GM18511 (cell line): ENCODE measurements around the gene SND1.

ENCODE experiments used
- ATAC-seq: cut with Tn5 transposase; IDR thresholded peaks from one replicate; pipeline ENCODE4 v1.9.1; 2021; ENCODE audit warnings: mild to moderate bottlenecking, moderate library complexity; ENCODE audit not compliant: unreplicated experiment

The SND1 gene

DNA sequence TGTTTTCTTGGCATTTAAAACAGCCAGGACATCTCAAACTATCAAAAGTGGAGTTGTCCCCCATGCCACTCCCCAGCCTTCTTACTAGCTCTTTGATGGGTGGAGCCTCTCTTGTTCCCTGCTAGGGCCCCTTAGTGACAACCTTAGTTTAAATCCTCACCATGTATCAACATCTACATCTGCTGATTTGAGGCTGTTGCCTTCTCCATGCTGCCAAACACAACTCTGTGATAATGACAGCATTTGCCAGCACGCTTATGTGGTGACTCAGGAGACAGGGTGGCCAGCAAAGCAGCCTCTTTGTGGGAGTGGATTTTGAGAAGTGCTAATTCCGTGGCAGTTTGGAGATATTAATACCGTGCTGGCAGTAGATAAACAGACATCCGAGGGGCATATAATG, 233.8 kb downstream of the SND1 start:
- no peak for ATAC-seq

DNA sequence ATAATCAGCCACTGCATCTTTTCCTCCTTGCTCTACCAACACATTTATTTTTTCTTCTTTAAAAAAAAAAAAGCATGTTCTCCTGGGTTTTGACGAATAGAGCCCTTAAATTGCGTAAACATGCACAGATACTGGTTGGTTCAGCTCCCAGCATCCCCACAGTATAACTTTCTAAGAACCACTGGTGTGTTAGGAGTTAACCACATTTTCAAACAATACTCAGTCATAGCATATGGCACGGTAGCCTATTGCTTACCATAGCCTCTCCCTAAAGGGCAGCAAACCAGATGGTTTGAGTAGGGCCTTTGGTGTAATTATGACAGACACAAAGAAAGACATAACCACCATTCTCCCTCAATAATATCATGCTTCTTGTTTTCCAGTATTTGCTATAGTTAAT, 234.3 kb downstream of the SND1 start:
- no peak for ATAC-seq

DNA sequence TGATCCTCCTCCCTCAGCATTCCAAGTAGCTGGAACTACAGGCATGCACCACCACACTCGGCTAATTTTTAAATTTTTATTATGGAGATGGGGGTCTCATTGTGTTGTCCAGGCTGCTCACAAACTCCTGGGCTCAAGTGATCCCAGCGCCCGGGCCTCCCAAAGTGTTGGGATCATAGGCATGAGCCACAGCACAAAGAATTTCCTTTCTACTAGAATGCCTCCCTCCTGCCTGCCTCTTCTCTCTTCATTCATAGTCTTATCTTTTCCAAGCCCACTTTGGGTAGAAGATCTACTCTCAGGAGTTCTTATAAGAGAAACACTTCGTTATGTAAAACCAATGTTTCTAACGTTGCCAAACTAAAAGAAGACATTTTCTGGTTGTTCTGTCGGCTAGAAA, 235.1 kb downstream of the SND1 start:
- ATAC-seq = no peak

DNA sequence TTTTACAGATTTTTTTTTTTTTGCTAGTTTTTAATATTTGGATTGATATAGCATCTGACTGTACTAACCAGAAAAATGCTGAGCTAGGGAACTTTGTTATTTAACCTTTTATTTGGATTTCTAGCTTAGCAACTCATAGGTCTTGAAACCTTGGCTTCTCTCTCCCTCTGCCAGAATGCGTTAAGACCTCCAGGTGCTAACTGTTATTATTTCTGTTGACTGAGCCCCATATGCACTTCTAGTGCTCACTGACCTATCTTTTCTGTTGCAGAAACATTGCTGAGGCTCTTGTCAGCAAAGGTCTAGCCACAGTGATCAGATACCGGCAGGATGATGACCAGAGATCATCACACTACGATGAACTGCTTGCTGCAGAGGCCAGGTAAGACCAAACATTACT, 235.6 kb downstream of the SND1 start:
- no peak for ATAC-seq

DNA sequence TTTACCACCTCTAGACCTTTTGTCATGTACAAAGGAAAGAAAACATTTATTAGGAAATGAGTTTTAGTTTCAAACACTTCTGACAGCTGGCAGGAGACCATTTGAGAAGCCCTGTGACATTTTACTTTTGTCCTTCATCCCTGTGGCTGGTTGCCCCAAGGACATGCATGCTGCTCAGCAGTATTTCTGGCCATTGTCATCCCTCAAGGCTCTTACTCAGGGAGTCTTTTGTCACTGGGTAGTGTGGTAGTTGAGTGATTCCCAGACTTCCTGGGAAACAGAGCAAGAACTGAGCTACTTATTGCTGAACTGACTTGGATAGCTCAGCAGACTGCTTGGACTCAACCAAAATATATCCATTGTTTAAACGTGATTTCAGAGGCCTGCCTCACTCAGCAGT, 236.4 kb downstream of the SND1 start:
- no peak for ATAC-seq

DNA sequence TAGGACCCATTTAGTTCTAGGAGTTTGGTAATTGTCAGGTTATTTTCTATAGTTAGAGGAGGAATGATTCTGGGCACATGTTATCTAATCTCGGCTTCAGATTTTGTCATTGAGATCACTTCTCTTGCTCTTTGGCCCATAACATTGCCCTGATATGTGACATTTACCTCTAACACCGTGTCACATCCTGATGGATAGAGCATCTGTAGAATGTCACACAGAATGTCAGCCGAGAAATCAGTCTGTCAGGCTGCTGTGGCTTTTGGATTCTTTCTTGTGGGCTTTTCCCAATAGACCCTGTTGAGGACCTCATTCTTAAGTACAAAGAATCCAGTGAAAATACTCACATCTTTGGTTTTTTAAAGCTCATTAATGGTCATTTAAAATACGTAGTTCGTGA, 236.8 kb downstream of the SND1 start:
- no peak for ATAC-seq

DNA sequence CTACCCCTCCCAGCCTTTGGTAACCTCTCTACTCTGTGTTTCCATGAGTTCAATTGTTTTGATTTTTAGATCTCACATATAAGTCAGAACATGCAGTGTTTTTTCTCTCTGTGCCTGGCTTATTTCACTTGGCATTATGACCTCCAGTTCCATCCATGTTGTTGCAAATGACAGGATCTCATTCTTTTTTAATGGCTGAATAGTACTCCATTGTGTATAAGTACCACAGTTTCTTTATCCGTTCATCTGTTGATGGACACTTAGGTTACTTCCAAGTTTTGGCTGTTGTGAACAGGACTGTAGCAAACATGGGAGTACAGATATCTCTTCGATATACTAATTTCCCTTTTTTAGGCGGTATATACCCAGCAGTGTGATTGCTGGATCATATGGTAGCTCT, 237.7 kb downstream of the SND1 start:
- ATAC-seq = no peak

DNA sequence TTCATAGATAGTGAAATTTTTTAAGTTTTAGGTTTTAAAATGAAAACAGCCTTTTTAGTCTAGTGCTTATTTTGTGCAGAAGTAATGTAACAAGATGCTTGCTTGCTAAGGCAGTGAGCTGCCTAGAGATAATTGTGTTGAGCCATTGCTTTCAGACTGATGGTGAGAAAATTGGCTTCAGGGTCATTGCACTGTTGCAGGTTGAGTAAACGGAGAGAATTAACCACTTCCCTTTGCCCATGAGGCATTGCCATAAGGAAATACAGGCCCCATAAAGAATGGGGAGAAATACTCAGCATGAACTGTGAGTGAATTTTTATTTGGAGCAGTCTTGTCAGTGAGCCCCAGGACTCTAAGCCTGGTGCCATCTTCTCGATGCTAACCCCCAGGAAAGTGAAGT, 238.7 kb downstream of the SND1 start:
- no peak for ATAC-seq

DNA sequence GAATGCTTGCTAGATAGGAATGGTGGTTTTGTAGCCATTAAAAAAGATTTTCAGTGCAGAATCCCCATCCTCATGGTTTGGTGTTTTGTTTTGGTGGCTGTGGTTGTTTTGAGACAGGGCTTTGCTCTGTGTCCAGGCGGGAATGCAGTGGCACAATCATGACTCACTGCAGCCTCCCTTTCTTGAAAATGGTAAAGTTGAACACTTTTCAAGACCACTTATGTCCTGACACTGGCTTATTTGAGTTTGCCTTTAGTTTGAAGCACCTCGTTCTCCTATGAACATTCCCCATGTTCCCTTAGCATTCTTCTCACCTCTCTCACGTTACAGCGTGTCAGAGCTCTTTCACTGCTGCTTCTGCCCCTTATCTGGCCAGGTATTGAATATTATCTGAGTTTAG, 239.2 kb downstream of the SND1 start:
- no peak for ATAC-seq

DNA sequence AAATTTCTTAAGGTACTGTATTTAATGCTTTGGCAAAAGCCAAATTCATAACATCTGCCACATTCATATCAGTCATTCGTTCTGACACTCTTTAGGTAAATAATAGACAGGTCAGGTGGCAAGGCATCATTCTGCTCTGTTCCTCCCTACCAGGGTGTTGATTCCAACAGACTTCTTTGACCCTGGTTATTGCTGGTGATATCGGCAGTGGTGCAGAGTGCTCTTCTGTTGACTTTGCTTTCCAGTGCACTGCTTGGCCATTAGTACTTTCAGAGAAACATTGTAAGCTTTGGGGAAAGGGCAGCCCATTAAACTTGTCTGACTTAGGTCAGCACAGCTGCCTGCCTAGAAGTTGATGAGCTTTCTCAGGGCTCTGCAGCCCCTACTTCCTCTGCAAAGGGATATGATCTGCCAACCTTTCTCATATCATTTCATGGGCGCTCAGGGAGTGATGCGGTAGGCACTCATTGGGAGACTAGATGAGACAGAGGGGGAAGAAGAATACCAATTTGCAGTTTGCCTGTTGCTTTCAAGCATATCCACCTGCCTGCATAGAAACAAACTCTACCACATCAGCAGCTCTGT, 240.0 kb downstream of the SND1 start:
- no peak for ATAC-seq

DNA sequence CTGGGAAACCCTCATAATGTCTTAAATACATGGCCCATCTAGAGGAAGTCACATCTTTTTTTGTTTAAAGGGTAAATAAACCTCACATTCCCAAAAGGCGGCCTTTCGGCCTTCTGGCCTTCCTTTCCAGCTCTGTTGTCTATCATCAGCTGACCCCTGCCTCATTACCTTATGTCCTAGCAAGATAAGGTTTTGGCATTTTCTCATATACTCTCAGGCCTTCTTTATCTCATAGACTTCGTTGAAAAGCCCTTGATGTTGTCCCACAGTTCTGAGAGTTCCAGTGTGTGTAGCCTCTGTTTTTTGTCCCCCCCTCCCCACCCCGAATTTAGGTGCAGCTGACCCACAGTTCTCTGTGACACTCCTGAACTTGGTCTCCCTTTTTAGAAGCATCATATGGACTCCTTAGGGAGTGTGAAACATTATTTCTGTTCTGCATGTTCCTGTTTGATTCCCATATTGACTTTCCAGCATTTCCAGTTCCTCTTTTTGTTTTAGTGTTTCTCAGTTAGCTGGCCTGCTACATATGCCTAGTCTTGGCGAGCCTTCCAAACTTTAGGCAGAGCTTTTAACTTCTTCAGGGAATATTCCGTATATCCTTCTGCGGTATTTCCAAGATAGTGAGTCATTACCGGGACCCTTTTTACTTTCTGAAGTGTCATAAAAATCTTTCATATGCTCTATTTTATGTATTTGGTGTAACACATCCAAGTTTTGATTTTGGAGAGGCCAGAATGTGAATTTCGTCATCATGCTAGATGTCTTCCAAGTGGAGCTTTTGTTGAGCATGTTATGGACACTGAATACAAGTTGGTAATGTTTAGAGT, 240.7 kb downstream of the SND1 start:
- ATAC-seq = no peak

DNA sequence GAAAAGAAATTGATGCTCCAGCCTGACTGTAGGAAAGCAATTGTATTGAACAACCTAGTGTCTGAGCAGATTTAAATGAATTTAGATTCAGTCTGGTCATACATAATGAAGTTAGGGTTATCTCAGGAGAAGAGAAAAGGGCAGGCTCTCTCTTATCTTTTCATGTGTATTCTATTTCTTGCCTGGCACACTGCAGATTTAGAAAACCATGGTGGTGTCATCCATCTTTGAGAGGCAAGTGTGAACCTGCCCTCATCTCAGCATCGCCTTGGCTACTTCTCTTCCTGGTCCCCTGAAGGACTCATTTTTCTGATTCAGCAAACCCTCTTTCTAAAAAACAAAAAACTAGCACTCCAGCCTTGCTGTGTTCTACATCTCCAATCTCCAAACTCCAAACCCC, 241.6 kb downstream of the SND1 start:
- no peak for ATAC-seq

DNA sequence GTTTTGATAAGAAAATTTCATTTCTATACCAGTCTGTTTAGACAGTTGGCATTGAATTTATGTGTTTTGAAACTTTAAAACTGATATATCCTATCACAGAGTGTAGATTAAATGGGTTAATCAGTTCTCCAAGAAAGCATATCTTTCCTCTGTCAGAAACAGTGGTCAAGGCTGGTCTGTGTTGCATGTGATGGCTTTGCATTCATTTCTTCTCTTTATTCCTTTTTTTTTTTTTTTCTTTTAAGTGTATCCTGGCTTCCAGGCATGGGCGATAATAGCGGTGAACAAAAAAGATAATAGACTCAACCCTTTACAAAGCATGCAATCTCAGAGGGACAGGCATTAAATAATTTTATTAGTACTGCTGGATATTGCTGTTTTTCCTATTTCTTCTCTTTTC, 242.6 kb downstream of the SND1 start:
- ATAC-seq = no peak

DNA sequence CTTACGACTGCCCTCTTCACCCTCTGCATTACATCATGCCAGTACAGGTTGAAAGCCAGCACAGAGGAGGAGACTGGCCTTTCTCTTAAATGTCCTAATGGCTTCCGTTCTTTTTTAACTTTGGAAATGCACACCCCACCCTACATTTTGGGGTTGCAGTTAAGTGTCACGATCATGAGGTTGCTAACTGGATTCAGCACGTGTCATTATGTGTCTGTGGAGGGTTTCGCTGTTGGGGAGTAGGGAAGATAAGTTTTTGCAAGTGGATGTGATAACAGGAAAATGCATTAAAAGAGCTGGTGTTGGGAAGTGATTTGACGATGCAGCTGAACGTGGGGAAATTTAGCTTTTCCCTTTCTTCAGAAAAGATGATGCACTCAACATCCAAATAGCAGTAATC, 243.4 kb downstream of the SND1 start:
- no peak for ATAC-seq

DNA sequence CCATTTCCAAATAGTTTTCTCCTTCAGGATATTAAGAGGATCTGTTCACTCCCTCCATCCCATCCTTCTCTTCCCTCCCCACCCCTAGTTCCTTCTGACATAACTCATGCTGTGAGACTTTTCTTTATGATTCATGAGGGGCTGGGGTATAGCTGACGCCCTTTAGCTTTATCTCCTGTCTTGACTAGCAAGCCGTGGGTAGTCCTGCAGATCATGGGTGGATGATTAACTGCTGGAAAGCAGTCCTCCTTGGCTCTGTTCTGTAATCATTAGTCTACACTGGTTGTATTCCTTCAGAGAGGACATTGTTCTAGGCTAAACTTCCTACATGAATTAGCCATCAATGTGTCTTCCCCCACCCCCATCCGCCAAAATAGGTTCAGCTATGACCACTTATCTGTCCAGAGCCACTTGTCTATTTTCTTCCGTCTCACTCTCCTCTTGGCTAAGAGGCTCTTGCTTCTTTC, 243.9 kb downstream of the SND1 start:
- no peak for ATAC-seq

DNA sequence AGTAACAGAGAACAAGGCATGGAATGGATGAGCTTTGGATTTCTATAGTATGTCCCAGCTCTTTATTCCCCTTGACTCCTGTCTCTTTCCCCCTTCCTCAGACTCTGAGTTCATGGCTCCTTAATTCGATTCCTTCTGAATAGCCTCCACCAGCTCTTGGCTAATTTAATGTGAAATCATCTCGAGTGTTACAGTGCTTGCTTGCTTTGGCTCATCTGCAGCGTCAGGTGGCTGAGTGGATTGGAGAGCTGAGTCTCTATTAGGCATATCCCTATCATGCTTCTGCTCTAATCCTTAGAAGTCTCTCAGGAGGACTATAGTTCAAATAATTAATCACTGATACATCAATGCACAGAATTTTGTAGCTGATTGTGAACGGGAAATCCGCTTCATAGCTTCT, 244.7 kb downstream of the SND1 start:
- no peak for ATAC-seq

DNA sequence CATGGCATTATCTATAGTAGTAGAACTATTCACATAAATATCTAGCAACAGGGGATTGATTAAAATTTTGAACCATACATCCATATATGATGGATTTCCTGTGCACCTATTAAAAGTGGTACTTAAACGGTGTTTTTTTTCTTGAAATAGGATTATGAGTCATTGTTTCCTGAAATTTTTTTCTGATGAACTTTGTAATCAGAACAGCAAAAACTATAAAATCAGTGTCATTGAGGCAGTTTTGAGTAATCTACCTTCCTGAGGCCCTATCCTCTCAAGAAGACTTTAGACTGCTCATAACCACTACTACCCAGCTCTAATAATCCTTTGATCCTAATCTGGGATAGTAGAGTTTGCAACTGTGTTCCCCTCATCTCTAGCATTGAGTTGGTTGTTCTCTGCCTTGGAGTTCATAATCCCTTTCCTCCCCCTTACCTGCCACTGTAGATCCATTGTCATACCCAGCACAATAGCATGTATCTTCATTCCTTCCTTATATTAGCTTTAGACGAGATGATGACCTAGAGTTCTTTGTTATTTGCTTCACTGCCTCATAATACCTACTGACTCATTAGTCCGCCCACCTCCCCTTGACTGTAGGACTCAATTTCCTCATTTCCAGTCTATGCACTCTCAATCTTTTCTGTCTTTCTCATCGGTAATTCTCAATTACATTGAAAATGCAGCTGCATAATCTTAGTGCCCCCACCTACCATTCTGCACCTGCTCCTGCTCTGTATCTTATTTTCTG, 245.9 kb downstream of the SND1 start:
- no peak for ATAC-seq

DNA sequence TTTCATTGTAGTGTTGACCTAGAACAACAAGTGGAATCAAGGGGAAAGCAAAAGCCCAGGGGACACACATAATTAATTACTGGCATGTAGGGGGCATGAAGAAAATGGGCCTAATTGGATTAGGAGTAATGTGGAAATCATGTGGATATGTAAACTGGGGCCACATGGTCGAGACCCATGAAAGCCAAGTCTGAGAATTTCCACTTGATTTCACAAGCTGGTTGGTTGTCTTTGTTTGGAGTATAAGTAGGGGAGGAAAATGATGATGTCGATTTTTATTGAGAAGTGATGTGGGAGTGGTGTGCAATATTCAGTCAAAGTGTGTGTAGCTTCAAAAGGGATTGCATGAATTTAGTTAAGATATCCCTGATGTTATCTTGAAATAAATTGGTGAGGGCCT, 247.4 kb downstream of the SND1 start:
- ATAC-seq = no peak

DNA sequence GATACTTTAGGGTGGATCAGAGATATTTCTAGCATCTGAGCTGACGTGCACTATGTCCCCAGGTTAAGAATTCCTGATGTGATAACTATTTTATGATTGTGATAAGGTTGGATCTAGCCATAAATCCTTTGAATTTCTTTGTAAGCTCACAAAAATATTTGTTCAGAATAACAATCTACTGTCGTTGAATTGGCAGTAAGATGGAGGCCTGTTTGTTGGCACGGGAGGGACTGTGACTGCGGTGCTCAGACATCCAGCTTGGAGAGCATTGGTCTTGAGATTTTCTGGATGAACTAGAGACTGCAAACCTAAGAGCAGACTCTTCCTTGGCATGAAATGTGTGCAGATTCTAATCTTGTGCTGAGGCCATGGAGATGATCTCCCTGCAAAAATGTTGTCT, 248.1 kb downstream of the SND1 start:
- ATAC-seq = no peak

DNA sequence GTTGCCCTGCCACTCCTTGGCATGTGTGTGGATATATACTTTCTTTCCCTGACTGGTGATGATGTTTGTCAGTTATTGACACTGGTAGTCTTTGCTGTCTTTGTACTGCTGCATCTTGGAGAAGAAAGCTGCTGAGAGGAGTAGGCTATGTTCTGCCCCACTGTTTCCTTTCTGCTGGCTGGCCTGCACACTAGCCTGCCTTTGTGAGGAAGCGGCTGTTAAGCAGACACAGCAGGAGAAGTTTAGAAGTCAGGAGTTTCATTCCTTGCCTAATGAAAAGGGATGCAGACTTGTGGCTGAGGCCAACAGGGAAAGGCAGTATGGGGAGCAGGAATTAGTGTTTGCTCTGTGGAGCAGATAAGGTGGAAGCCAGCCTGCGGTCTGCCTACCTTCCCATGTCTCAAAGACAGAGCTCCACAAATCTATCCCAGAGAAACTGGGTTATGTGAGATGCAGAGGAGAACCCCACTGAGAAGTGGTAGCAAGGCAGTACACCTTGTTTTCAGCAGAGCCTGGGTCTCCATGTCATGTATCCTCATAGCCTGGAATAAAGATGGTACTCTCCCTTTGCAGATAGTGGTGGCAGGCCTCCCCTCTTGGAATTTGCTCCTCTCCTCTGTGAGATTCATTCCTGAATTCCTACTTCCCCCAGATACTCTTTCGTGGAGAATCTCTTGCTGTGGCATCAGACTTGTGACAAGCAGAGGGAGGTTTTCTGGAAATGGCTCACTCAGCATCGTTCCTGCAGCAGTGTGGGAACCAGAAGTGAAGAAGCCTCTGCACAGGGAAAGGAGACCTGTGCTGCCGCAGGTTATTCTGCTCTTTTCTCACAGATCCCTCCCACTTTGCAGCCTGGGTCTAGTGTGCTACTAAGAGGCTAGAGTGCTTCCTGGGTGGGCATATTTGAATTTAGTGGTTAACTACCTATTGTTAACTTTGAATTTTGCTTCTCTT, 249.0 kb downstream of the SND1 start:
- ATAC-seq = no peak
